Activated naive CD4-positive, alpha-beta T cell treated with anti-CD3 and anti-CD28 coated beads, Interleukin-2, amount 10 ng/mL, durations not matched to agents 7 days and 5 days (primary cell): ENCODE results near the gene TM4SF4.

Experiments used
- CTCF ChIA-PET: fragments of 350-600 bp; sonication (Branson Sonifier 250); formaldehyde crosslinking; loops from one replicate; lab custom pipeline; 2021; ENCODE audit warnings: antibody characterized with exemption; lab: Charles Lee
- DNase-seq: peaks from one replicate; pipeline ENCODE4 v3.0.0-alpha.2; 2020
- H3K27ac Mint-ChIP-seq: one replicate; pipeline ENCODE4 v1.8.0; 2021; ENCODE audit warnings: mild to moderate bottlenecking, moderate library complexity, mixed read lengths
- H3K27me3 Mint-ChIP-seq: one replicate; pipeline ENCODE4 v1.8.0; 2021; ENCODE audit warnings: mild to moderate bottlenecking, mixed read lengths
- H3K36me3 Mint-ChIP-seq: one replicate; pipeline ENCODE4 v1.8.0; 2021; ENCODE audit warnings: mixed read lengths
- H3K4me1 Mint-ChIP-seq: one replicate; pipeline ENCODE4 v1.8.0; 2021; ENCODE audit warnings: mixed read lengths
- H3K4me3 Mint-ChIP-seq: one replicate; pipeline ENCODE4 v1.8.0; 2021; ENCODE audit warnings: mild to moderate bottlenecking, moderate library complexity, mixed read lengths
- H3K9me3 Mint-ChIP-seq: one replicate; pipeline ENCODE4 v1.8.0; 2021; ENCODE audit warnings: mixed read lengths

Gene TM4SF4

GRCh38 chr3:149527531-149528339 lies 53.2 kb downstream of the TM4SF4 start:
- no peak overlapping the region for H3K4me3 Mint-ChIP-seq
- peaks cover 2% of the 10 kb centered on the region for H3K4me1 Mint-ChIP-seq
- CTCF ChIA-PET = interaction anchor here (0.5 to 0.9 kb wide), 4 partner anchors 15 to 280 kb away, joined by 3 to 4 read pairs (median 3); no protein-coding TSS in a partner anchor
- no peak for DNase-seq
- no peaks in the 10 kb centered on the region for H3K9me3 Mint-ChIP-seq
- H3K36me3 Mint-ChIP-seq = no peaks in the 10 kb centered on the region
- H3K27me3 Mint-ChIP-seq = peaks cover 8% of the 10 kb centered on the region
- no peak overlapping the region for H3K27ac Mint-ChIP-seq

- DNase-seq = no peak
These were observed 53.8 kb downstream of the TM4SF4 start for GRCh38 chr3:149528340-149528650.

DNA sequence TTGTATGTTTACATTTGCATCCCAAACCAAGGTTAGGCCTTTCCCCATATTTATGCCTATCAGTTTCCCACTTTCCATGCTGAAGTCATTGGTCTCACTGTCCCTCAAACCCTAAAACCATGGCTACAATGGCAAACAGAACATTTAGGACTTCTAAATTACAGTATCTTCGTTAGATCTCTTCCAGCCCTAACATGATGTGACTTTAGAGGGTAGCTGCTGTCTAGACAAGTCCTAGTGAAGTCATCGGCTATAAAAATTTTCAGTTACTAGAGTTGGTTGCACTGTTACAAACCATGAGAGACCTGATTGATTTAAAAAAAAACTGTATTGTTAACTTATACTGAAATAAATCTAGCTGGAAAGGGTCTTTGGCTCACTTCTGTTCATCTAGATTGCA lies 54.6 kb downstream of the TM4SF4 start:
- Mint-ChIP-seq H3K4me1 (peaks cover 4% of the 10 kb centered on the region), H3K27ac (no peak overlapping the region), H3K4me3 (no peak overlapping the region), H3K36me3 (no peaks in the 10 kb centered on the region), H3K9me3 (no peaks in the 10 kb centered on the region), H3K27me3 (peaks cover 20% of the 10 kb centered on the region)
- CTCF ChIA-PET = interaction anchor here (0.9 kb wide), 1 partner anchor 243 kb away, joined by 3 read pairs; no protein-coding TSS in a partner anchor
- DNase-seq = no peak

More at GRCh38 chr3:149528340-149528650, 53.8 kb downstream of the TM4SF4 start:
- no peak overlapping the region for H3K27ac Mint-ChIP-seq
- peaks cover 14% of the 10 kb centered on the region for H3K27me3 Mint-ChIP-seq
- peaks cover 4% of the 10 kb centered on the region for H3K4me1 Mint-ChIP-seq
- no peaks in the 10 kb centered on the region for H3K9me3 Mint-ChIP-seq
- CTCF ChIA-PET = interaction anchor here (0.9 kb wide), 1 partner anchor 243 kb away, joined by 3 read pairs; no protein-coding TSS in a partner anchor
- H3K36me3 Mint-ChIP-seq = no peaks in the 10 kb centered on the region
- no peak overlapping the region for H3K4me3 Mint-ChIP-seq

DNA sequence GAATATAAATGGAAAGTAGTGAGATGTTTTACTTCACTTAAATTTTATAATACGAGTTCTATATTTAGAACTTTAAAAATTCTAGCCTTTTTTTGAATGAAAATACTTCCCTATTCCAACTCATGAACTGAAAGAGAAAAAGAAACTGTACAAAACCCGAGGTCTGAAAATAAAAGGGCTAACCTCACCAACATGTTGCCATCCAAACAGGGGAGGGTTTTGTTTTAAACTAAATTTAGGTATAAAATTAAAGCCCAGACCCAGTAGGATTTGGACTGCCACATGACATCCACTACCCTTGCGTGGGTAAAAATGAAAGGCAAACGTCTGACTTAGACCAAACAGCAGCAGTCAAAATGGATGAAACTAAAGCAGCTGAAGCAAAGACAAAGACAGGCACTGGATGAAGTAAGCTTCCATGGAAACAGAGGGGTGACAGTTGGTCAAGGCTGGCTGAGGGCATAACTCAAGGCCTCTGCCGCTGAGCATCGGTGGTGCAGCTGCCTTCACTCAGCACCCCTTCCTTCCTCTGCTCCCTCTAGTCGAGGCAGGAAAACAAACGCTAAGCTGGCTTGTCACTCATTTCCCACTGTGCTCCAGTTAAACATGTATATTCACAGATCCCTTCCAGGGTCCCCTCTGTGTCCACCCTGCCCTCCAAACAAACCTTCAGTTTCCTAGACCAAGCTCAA lies 58.1 kb downstream of the TM4SF4 start:
- H3K27me3 Mint-ChIP-seq = peaks cover 22% of the 10 kb centered on the region
- no peak overlapping the region for H3K27ac Mint-ChIP-seq
- H3K4me3 Mint-ChIP-seq = no peak overlapping the region
- DNase-seq = no peak
- CTCF ChIA-PET = interaction anchor here (0.8 to 3.9 kb wide), 4 partner anchors 180 to 276 kb away, joined by 3 to 30 read pairs (median 15); no protein-coding TSS in a partner anchor
- H3K4me1 Mint-ChIP-seq = peaks cover 4% of the 10 kb centered on the region
- no peaks in the 10 kb centered on the region for H3K9me3 Mint-ChIP-seq
- H3K36me3 Mint-ChIP-seq = no peaks in the 10 kb centered on the region

DNA sequence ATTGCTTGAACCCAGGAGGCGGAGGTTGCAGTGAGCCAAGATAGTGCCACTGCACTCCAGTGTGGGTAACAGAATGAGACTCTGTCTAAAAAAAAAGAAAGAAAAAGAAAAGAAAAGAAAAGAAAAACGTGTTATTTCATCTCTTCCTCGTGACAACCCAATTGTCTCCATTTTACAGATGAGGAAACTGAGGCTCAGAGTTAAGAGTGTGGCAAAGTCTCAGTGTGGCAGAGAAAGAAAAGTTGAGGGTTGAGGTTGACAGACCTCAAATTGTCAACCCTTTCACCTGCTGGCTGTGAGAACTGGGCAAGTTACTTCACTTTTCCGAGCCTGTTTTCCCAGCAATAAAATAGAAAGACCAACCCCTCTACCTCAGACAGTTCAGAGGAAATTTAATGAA lies 59.6 kb downstream of the TM4SF4 start:
- CTCF ChIA-PET = no interaction called here
- H3K4me3 Mint-ChIP-seq = no peak overlapping the region
- H3K36me3 Mint-ChIP-seq = no peaks in the 10 kb centered on the region
- H3K4me1 Mint-ChIP-seq = peaks cover 4% of the 10 kb centered on the region
- DNase-seq = no peak
- H3K9me3 Mint-ChIP-seq = no peaks in the 10 kb centered on the region
- peaks cover 15% of the 10 kb centered on the region for H3K27me3 Mint-ChIP-seq
- no peak overlapping the region for H3K27ac Mint-ChIP-seq

GRCh38 chr3:149534671-149535332 lies 60.3 kb downstream of the TM4SF4 start:
- Mint-ChIP-seq H3K9me3 (no peaks in the 10 kb centered on the region), H3K36me3 (no peaks in the 10 kb centered on the region), H3K4me1 (peaks cover 4% of the 10 kb centered on the region), H3K4me3 (no peak overlapping the region), H3K27ac (no peak overlapping the region), H3K27me3 (peaks cover 15% of the 10 kb centered on the region)
- DNase-seq = no peak
- CTCF ChIA-PET = interaction anchor here (1.1 kb wide), 1 partner anchor 20 kb away, joined by 4 read pairs; no protein-coding TSS in a partner anchor

DNA sequence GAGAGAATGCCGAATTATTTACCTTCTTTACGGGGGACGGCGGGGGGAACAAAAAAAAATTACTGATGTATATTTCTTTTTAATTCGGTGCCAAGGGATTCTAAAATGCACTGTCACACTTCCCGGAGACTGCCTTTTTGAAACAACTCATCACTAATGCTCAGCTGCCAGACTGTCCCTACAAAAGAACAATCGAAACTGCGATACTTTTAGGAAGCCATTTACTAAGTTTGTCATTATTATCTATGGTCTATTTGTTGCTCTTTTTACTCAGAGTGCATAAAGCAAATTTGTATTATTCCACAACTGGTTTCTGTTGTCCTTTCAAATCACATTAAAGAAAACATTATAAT lies 60.8 kb downstream of the TM4SF4 start:
- H3K9me3 Mint-ChIP-seq = no peaks in the 10 kb centered on the region
- peaks cover 4% of the 10 kb centered on the region for H3K4me1 Mint-ChIP-seq
- H3K27ac Mint-ChIP-seq = no peak overlapping the region
- DNase-seq = no peak
- no peak overlapping the region for H3K4me3 Mint-ChIP-seq
- H3K36me3 Mint-ChIP-seq = no peaks in the 10 kb centered on the region
- CTCF ChIA-PET = interaction anchor here (1.1 kb wide), 1 partner anchor 19 kb away, joined by 4 read pairs; no protein-coding TSS in a partner anchor
- H3K27me3 Mint-ChIP-seq = peaks cover 15% of the 10 kb centered on the region

GRCh38 chr3:149536429-149536828 lies 61.9 kb downstream of the TM4SF4 start:
- CTCF ChIA-PET = no interaction called here
- H3K27me3 Mint-ChIP-seq = peaks cover 18% of the 10 kb centered on the region
- no peaks in the 10 kb centered on the region for H3K36me3 Mint-ChIP-seq
- no peak overlapping the region for H3K4me3 Mint-ChIP-seq
- H3K27ac Mint-ChIP-seq = no peak overlapping the region
- H3K9me3 Mint-ChIP-seq = no peaks in the 10 kb centered on the region
- H3K4me1 Mint-ChIP-seq = peaks cover 4% of the 10 kb centered on the region
- DNase-seq = no peak

GRCh38 chr3:149538371-149538770 lies 63.9 kb downstream of the TM4SF4 start:
- Mint-ChIP-seq H3K36me3 (no peaks in the 10 kb centered on the region), H3K27ac (no peak overlapping the region), H3K27me3 (peaks cover 17% of the 10 kb centered on the region), H3K4me3 (no peak overlapping the region), H3K9me3 (no peaks in the 10 kb centered on the region), H3K4me1 (no peaks in the 10 kb centered on the region)
- DNase-seq = no peak
- CTCF ChIA-PET = no interaction called here

DNA sequence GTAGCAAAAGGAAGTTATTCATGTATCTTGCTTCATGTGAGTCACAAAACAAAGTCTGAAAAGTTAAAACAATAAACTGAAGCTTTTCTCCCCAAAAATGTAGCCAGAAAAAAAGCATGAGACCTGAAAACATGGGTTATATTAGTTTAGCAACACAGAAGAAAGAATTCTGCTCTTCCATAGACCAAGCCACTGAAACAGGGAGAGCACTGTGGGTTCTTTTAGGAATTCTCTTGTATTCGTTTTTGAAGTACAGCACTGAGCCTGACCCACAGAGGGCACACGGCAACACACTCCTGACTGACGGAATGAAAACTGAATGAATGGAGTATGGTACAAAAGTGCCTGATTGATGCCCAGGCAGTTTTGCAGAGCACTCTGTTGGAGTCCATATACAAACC lies 66.6 kb downstream of the TM4SF4 start:
- no peak overlapping the region for H3K27ac Mint-ChIP-seq
- CTCF ChIA-PET = interaction anchor here (1.0 to 1.2 kb wide), 2 partner anchors 25 to 176 kb away, joined by 3 read pairs; no protein-coding TSS in a partner anchor
- peaks cover 10% of the 10 kb centered on the region for H3K27me3 Mint-ChIP-seq
- H3K9me3 Mint-ChIP-seq = no peaks in the 10 kb centered on the region
- DNase-seq = no peak
- H3K4me3 Mint-ChIP-seq = no peak overlapping the region
- no peaks in the 10 kb centered on the region for H3K4me1 Mint-ChIP-seq
- no peaks in the 10 kb centered on the region for H3K36me3 Mint-ChIP-seq

- no peak overlapping the region for H3K4me3 Mint-ChIP-seq
- CTCF ChIA-PET = interaction anchor here (1.2 kb wide), 1 partner anchor 175 kb away, joined by 3 read pairs; no protein-coding TSS in a partner anchor
- no peaks in the 10 kb centered on the region for H3K4me1 Mint-ChIP-seq
- no peak for DNase-seq
- peaks cover 10% of the 10 kb centered on the region for H3K27me3 Mint-ChIP-seq
- H3K9me3 Mint-ChIP-seq = no peaks in the 10 kb centered on the region
- H3K27ac Mint-ChIP-seq = no peak overlapping the region
- H3K36me3 Mint-ChIP-seq = no peaks in the 10 kb centered on the region
These were observed 68.1 kb downstream of the TM4SF4 start for GRCh38 chr3:149542375-149543312.

DNA sequence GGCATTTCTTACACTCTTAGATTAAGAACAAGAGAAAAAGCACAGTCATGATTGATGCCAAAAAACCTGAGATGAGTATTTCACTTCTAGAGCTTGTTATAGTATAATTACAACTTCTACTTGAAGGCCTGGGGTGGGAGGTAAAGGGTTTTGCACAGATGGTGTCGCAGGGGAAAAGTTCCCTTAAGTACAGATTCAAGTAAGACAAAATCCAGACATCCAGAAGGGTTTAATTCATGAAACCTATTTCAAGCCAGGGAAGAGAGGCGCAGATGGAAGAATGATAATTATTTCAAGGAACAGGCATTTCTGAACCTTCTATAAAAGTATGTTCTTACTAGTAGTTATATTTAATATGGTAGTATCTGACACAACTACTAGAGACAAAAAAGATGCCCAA lies 70.6 kb downstream of the TM4SF4 start:
- CTCF ChIA-PET = no interaction called here
- no peak overlapping the region for H3K27ac Mint-ChIP-seq

DNA sequence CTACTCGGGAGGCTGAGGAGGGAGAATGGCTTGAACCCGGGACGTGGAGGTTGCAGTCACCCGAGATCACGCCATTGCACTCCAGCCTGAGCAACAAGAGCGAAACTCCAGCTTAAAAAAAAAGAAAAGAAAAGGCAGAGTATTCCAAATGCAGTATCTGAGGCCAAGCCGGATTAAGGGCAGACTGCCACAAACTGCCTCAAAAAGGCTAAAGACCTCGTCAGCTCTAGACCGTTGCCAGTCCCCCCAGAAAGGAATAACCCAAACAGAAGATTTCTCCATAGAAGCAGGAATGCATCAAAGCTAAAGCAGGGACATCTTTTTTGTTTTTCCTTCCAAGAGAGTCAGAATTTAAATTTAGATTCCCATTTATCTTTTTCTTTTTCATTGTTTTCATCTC lies 72.9 kb downstream of the TM4SF4 start:
- CTCF ChIA-PET = no interaction called here
- H3K4me3 Mint-ChIP-seq = no peak overlapping the region
- H3K4me1 Mint-ChIP-seq = no peaks in the 10 kb centered on the region
- H3K36me3 Mint-ChIP-seq = no peaks in the 10 kb centered on the region
- DNase-seq = no peak
- no peak overlapping the region for H3K27ac Mint-ChIP-seq
- H3K27me3 Mint-ChIP-seq = peaks cover under 1% of the 10 kb centered on the region
- no peaks in the 10 kb centered on the region for H3K9me3 Mint-ChIP-seq

More for the DNA sequence above, 70.6 kb downstream of the TM4SF4 start:
- no peaks in the 10 kb centered on the region for H3K36me3 Mint-ChIP-seq
- DNase-seq = no peak
- no peaks in the 10 kb centered on the region for H3K9me3 Mint-ChIP-seq
- peaks cover 10% of the 10 kb centered on the region for H3K27me3 Mint-ChIP-seq
- no peak overlapping the region for H3K4me3 Mint-ChIP-seq
- no peaks in the 10 kb centered on the region for H3K4me1 Mint-ChIP-seq
